H1 (cell line): ENCODE data around the gene CIPC.

Experiments
- CBX5 ChIP-seq: fragments of 300-800, 300-1000 bp; sonication (generic); IDR thresholded peaks from 2 replicates; pipeline ENCODE4 v1.7.1; 2016; ENCODE audit warnings: antibody characterized with exemption, low read length, low read depth
- CHD2 ChIP-seq: IDR thresholded peaks from 2 replicates; pipeline ENCODE4 v1.6.1; 2012; ENCODE audit warnings: low read length, improper control_type of control experiment
- CTCF ChIP-seq, 3 experiments: IDR thresholded peaks; 1 replicate in 2 of 3; 2 replicates in 1 of 3; pipeline versions ENCODE4 v1.5.1 to v1.6.1; 2011; ENCODE audit warnings: low read length in 3 of 3, mild to moderate bottlenecking in 3 of 3, inconsistent platforms in 2 of 3, low read depth in 1 of 3, moderate library complexity in 1 of 3; ENCODE audit not compliant: insufficient read depth in 1 of 3; ENCODE audit errors: control extremely low read depth in 1 of 3
- EGR1 ChIP-seq: IDR thresholded peaks from 2 replicates; pipeline ENCODE4 v1.6.1; 2011; ENCODE audit warnings: low read depth, low read length, borderline replicate concordance
- FOSL1 ChIP-seq: IDR thresholded peaks from 2 replicates; pipeline ENCODE4 v1.6.1; 2011; ENCODE audit warnings: mild to moderate bottlenecking, low read depth, low read length, moderate library complexity; ENCODE audit not compliant: insufficient read depth
- HDAC6 ChIP-seq: IDR thresholded peaks from one replicate; pipeline ENCODE4 v1.7.1; 2012; ENCODE audit warnings: low read depth, mild to moderate bottlenecking, inconsistent platforms, low read length, moderate library complexity
- JUND ChIP-seq: IDR thresholded peaks from 2 replicates; pipeline ENCODE4 v1.6.1; 2011; ENCODE audit warnings: mild to moderate bottlenecking, improper control_type of control experiment, low read length
- MAFK ChIP-seq: IDR thresholded peaks from 2 replicates; pipeline ENCODE4 v1.6.1; 2012; ENCODE audit warnings: low read depth, mild to moderate bottlenecking, improper control_type of control experiment, low read length
- NANOG ChIP-seq: IDR thresholded peaks from 2 replicates; pipeline ENCODE4 v1.6.1; 2011; ENCODE audit warnings: low read length, low read depth, mild to moderate bottlenecking, inconsistent platforms; ENCODE audit not compliant: insufficient read depth, poor library complexity, severe bottlenecking
- POLR2A ChIP-seq, 2 experiments: IDR thresholded peaks; 1 replicate in 1 of 2; 2 replicates in 1 of 2; pipeline ENCODE4 v1.6.1; 2011; ENCODE audit warnings: low read depth in 2 of 2, low read length in 2 of 2, mild to moderate bottlenecking in 2 of 2; ENCODE audit errors: control extremely low read depth in 1 of 2
- USF2 ChIP-seq: IDR thresholded peaks from 2 replicates; pipeline ENCODE4 v1.6.1; 2011; ENCODE audit warnings: low read length, improper control_type of control experiment

GRCh38 chr14:77109656-77110055, 11.6 kb downstream of the CIPC start:
- no peak for TF ChIP-seq POLR2A (IDR thresholded peaks at IDR 0.05; ENCODE audit: control extremely low read depth in 1 of 2, low read depth in 2 of 2, low read length in 2 of 2)
- TF ChIP-seq CBX5, result no peak
- TF ChIP-seq MAFK, result no peak
- TF ChIP-seq HDAC6, result no peak
- no peak for TF ChIP-seq JUND
- TF ChIP-seq CTCF (IDR thresholded peaks at IDR 0.05; ENCODE audit: control extremely low read depth in 1 of 3, insufficient read depth in 1 of 3, low read depth in 1 of 3, low read length in 3 of 3), result no peak
- TF ChIP-seq EGR1, result no peak
- no peak for TF ChIP-seq NANOG
- no peak for TF ChIP-seq CHD2
- no peak for TF ChIP-seq USF2
- no peak for TF ChIP-seq FOSL1
